ENCODE results near the gene TMEM59. TPM values are rescaled to one million over a fixed set of nuclear protein-coding genes. Genes with fewer than 3 reads are reported as not detected.
"Not testable (repeated sequence)": the region's sequence is repeated elsewhere in the genome, so short reads cannot be mapped to it uniquely, and the experiment has no call there.

Gene TMEM59
- total RNA-seq, 1 experiment from 2014 or later: 174 TPM

DNA sequence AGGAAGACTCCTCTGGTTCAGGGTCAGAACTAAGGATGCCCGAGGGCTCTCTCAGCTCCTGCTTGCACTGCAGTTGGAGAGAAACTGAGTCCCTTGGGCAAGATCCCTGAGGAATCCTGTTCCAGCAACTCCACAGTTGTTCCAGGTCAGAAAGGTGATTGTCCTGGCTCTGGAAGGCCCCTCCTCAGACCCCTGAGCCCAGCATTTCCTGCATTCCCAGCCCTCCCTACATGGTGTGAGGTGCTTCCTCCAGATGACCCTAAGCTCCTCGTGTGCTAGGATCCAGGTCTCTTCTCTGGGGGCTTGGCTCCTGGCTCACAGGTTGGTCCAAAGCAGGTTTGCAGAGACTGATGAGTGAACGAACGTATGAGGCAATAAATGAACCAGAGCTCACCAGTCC, 46.5 kb downstream of the TMEM59 start:
- DNase-seq (ENCODE audit: low read depth, low spot score) (no peak), ATAC-seq (no peak)
- POLR2A ChIA-PET: no interaction called here
- H3K4me3 ChIP-seq (ENCODE audit: low read depth in 2 of 2, low read length in 2 of 2): no peak overlapping the region
- intact Hi-C loops (cut with micrococcal nuclease; ENCODE audit: unreplicated experiment): no loop called here
- no peak overlapping the region for H3K27ac ChIP-seq (ENCODE audit: low read length)
- in situ Hi-C loops (cut with HindIII; ENCODE audit: low pct_unique_long_range_greater_than_20kb, low sequenced_read_pairs): no loop called here
- no peaks in the 10 kb centered on the region for H3K4me1 ChIP-seq (ENCODE audit: control insufficient read depth, insufficient read depth, low read length)
- H3K36me3 ChIP-seq (ENCODE audit: control insufficient read depth, insufficient read depth, low read length): no peaks in the 10 kb centered on the region
- no peaks in the 10 kb centered on the region for H3K27me3 ChIP-seq (ENCODE audit: control insufficient read depth, insufficient read depth, low read length)
- no peak for TF ChIP-seq SIN3A (IDR thresholded peaks at IDR 0.05; ENCODE audit: borderline replicate concordance, insufficient read depth, low read depth, low read length)
- TF ChIP-seq, protein P1, sequence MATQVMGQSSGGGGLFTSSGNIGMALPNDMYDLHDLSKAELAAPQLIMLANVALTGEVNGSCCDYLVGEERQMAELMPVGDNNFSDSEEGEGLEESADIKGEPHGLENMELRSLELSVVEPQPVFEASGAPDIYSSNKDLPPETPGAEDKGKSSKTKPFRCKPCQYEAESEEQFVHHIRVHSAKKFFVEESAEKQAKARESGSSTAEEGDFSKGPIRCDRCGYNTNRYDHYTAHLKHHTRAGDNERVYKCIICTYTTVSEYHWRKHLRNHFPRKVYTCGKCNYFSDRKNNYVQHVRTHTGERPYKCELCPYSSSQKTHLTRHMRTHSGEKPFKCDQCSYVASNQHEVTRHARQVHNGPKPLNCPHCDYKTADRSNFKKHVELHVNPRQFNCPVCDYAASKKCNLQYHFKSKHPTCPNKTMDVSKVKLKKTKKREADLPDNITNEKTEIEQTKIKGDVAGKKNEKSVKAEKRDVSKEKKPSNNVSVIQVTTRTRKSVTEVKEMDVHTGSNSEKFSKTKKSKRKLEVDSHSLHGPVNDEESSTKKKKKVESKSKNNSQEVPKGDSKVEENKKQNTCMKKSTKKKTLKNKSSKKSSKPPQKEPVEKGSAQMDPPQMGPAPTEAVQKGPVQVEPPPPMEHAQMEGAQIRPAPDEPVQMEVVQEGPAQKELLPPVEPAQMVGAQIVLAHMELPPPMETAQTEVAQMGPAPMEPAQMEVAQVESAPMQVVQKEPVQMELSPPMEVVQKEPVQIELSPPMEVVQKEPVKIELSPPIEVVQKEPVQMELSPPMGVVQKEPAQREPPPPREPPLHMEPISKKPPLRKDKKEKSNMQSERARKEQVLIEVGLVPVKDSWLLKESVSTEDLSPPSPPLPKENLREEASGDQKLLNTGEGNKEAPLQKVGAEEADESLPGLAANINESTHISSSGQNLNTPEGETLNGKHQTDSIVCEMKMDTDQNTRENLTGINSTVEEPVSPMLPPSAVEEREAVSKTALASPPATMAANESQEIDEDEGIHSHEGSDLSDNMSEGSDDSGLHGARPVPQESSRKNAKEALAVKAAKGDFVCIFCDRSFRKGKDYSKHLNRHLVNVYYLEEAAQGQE (IDR thresholded peaks at IDR 0.05; ENCODE audit: insufficient read depth in 1 of 2, low read depth in 2 of 2, low read length in 1 of 2): no peak
- TF ChIP-seq, protein P2, sequence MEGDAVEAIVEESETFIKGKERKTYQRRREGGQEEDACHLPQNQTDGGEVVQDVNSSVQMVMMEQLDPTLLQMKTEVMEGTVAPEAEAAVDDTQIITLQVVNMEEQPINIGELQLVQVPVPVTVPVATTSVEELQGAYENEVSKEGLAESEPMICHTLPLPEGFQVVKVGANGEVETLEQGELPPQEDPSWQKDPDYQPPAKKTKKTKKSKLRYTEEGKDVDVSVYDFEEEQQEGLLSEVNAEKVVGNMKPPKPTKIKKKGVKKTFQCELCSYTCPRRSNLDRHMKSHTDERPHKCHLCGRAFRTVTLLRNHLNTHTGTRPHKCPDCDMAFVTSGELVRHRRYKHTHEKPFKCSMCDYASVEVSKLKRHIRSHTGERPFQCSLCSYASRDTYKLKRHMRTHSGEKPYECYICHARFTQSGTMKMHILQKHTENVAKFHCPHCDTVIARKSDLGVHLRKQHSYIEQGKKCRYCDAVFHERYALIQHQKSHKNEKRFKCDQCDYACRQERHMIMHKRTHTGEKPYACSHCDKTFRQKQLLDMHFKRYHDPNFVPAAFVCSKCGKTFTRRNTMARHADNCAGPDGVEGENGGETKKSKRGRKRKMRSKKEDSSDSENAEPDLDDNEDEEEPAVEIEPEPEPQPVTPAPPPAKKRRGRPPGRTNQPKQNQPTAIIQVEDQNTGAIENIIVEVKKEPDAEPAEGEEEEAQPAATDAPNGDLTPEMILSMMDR (IDR thresholded peaks at IDR 0.05): no peak
- CTCF ChIA-PET: no interaction called here
- no peaks in the 10 kb centered on the region for H3K9me3 ChIP-seq (ENCODE audit: control insufficient read depth, insufficient read depth, low read depth, low read length)
- BruUV-seq (replicated peaks): no TSS peak

DNA sequence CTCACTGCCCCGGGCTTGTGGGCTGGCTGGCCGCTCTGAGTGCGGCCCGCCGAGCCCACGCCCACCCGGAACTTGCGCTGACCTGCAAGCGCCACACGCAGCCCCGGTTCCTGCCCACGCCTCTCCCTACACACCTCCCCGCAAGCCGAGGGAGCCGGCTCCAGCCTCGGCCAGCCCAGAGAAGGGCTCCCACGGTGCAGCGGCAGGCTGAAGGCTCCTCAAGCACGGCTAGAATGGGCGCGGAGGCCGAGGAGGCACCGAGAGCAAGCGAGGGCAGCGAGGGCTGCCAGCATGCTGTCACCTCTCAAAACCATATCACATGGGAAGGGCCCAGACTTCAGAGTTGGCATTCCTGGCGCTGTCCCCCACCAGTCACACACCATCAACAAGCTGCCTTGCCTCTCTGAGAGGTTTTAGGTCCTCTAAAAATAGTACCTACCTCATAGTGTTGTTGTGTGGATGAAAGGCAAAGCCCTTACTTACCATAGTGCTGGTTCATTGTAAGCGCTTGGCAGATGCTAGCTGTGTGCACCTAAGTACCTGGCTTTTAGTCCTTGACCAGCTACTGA, 48.4 kb downstream of the TMEM59 start:
- ChIA-PET CTCF (no interaction called here), POLR2A (interaction anchor here (0.6 kb wide), 1 partner anchor 12 kb away, joined by 3 read pairs; no protein-coding TSS in a partner anchor)
- DNase-seq (ENCODE audit: low read depth, low spot score): no peak
- in situ Hi-C loops (cut with HindIII; ENCODE audit: low pct_unique_long_range_greater_than_20kb, low sequenced_read_pairs) (no loop called here), intact Hi-C loops (cut with micrococcal nuclease; ENCODE audit: unreplicated experiment) (no loop called here)
- TF ChIP-seq, protein P1 (IDR thresholded peaks at IDR 0.05; ENCODE audit: insufficient read depth in 1 of 2, low read depth in 2 of 2, low read length in 1 of 2): no peak
- TF ChIP-seq SIN3A (IDR thresholded peaks at IDR 0.05; ENCODE audit: borderline replicate concordance, insufficient read depth, low read depth, low read length) (no peak), TCF7L2 (IDR thresholded peaks at IDR 0.05; ENCODE audit: low read depth, low read length) (no peak), POLR2AphosphoS5 (IDR thresholded peaks at IDR 0.05; ENCODE audit: low read depth, low read length) (no peak)
- TF ChIP-seq, protein P2 (IDR thresholded peaks at IDR 0.05): no peak
- H3K4me1 ChIP-seq (ENCODE audit: control insufficient read depth, insufficient read depth, low read length): no peaks in the 10 kb centered on the region
- no peaks in the 10 kb centered on the region for H3K9me3 ChIP-seq (ENCODE audit: control insufficient read depth, insufficient read depth, low read depth, low read length)
- ATAC-seq: no peak
- no peaks in the 10 kb centered on the region for H3K36me3 ChIP-seq (ENCODE audit: control insufficient read depth, insufficient read depth, low read length)
- BruUV-seq (replicated peaks): no TSS peak
- H3K27me3 ChIP-seq (ENCODE audit: control insufficient read depth, insufficient read depth, low read length): no peaks in the 10 kb centered on the region
- no peak overlapping the region for H3K4me3 ChIP-seq (ENCODE audit: low read depth in 2 of 2, low read length in 2 of 2)
- H3K27ac ChIP-seq (ENCODE audit: low read length): no peak overlapping the region

GRCh38 chr1:54003750-54004480, 49.1 kb downstream of the TMEM59 start:
- in situ Hi-C loops (cut with HindIII; ENCODE audit: low pct_unique_long_range_greater_than_20kb, low sequenced_read_pairs); DNase-seq (ENCODE audit: low read depth, low spot score); H3K4me1 ChIP-seq (ENCODE audit: control insufficient read depth, insufficient read depth, low read length); intact Hi-C loops (cut with micrococcal nuclease; ENCODE audit: unreplicated experiment); H3K9me3 ChIP-seq (ENCODE audit: control insufficient read depth, insufficient read depth, low read depth, low read length); CTCF ChIA-PET; H3K36me3 ChIP-seq (ENCODE audit: control insufficient read depth, insufficient read depth, low read length); H3K27me3 ChIP-seq (ENCODE audit: control insufficient read depth, insufficient read depth, low read length); ATAC-seq; H3K4me3 ChIP-seq (ENCODE audit: low read depth in 2 of 2, low read length in 2 of 2); H3K27ac ChIP-seq (ENCODE audit: low read length); BruUV-seq (replicated peaks): not testable (repeated sequence)
- POLR2A ChIA-PET: interaction anchor here (0.6 kb wide), 1 partner anchor 12 kb away, joined by 3 read pairs; no protein-coding TSS in a partner anchor

Measured in Panc1 (cell line).